GM12891 (cell line): Measurements from ENCODE around the gene EVI5.

Experiments used
- POLR2A ChIP-seq: IDR thresholded peaks from 2 replicates; pipeline ENCODE4 v1.6.1; 2011; ENCODE audit warnings: low read depth, low read length, control low read depth
- POLR2AphosphoS5 ChIP-seq: IDR thresholded peaks from 2 replicates; pipeline ENCODE4 v1.6.1; 2011; ENCODE audit warnings: low read depth, low read length, control low read depth
- POU2F2 ChIP-seq: IDR thresholded peaks from 2 replicates; pipeline ENCODE4 v1.6.1; 2011; ENCODE audit warnings: low read depth, mild to moderate bottlenecking, control low read depth, low read length, moderate library complexity
- TAF1 ChIP-seq: IDR thresholded peaks from 2 replicates; pipeline ENCODE4 v1.6.1; 2011; ENCODE audit warnings: low read depth, low read length, control low read depth

GRCh38 chr1:92465256-92465647 lies 319.7 kb downstream of the EVI5 start:
- no peak for TF ChIP-seq POLR2A
- no peak for TF ChIP-seq POLR2AphosphoS5
- no peak for TF ChIP-seq TAF1
- TF ChIP-seq POU2F2: no peak
